Brain pericyte (primary cell): ENCODE results near the gene PTPN11.
"Not testable (repeated sequence)": the region's sequence is repeated elsewhere in the genome, so short reads cannot be mapped to it uniquely, and the experiment has no call there.

Source experiments
- DNase-seq: peaks from one replicate; pipeline ENCODE4 v3.0.0-alpha.2; 2012; ENCODE audit warnings: low read depth, low spot score

Gene PTPN11

DNA sequence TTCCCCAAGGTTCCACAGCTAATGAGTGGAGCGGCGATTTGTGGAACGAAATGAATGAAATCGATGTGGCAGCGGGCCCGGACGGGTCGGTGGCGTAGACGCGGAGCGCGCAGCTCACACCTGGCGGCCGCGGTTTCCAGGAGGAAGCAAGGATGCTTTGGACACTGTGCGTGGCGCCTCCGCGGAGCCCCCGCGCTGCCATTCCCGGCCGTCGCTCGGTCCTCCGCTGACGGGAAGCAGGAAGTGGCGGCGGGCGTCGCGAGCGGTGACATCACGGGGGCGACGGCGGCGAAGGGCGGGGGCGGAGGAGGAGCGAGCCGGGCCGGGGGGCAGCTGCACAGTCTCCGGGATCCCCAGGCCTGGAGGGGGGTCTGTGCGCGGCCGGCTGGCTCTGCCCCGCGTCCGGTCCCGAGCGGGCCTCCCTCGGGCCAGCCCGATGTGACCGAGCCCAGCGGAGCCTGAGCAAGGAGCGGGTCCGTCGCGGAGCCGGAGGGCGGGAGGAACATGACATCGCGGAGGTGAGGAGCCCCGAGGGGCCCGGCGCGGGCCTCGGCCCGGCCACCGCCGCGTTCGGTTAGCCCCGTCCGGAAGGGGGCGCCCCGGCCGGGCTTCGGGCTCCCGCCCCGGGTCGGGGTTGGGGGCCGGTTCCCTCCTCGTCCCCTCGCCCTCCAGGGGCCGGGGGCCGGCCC lies at the start of gene PTPN11:
Gene PTPN11 (plus strand): TSS at position 340 of the 689 bp plus-strand sequence. CDS start 165 bp downstream, at position 505.
- DNase-seq, result no peak

DNA sequence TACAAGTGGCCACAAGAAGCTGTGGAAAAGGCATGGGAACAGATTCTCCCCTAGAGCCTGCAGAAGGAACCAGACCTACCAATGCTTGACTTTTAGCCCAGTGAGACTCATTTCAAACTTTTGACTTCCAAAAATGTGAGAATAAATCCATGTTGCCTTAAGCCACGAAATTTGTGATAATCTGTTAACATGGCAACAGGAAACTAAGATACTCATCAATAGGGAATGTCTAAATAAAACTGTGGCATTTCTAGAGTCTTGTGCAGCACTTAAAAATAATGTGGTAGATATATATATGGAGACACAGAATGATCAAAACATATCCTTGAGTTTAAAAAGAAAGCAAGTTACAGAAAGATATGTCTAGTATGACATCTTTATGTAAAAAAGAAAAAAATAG lies 48.5 kb upstream of the PTPN11 start:
- no peak for DNase-seq

DNA sequence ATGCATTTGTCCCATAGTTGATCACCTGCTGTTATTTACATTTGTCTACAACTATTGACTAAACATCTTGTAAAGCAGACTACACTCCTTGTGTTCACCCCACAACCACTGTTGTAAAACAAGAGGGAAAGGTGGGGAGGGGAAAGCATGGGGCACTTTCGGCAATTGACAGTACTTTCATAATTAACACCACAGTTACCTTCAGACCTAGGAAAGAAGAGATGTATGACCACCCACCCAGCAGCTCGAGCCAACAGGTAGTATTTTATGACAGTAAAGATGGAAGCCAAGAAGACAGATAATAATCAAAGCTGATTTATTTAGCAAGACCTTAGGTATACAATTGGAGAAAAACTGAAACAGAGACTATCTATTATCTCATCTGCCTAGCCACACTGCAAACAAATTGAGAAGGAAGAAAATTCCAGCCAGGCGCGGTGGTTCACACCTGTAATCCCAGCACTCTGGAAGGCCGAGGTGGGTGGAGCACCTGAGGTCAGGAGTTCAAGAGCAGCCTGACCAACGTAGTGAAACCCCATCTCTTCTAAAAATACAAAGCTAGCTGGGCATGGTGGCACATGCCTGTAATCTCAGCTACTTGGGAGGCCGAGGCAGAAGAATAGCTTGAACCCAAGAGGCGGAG lies 47.8 kb upstream of the PTPN11 start:
- DNase-seq, result no peak

DNA sequence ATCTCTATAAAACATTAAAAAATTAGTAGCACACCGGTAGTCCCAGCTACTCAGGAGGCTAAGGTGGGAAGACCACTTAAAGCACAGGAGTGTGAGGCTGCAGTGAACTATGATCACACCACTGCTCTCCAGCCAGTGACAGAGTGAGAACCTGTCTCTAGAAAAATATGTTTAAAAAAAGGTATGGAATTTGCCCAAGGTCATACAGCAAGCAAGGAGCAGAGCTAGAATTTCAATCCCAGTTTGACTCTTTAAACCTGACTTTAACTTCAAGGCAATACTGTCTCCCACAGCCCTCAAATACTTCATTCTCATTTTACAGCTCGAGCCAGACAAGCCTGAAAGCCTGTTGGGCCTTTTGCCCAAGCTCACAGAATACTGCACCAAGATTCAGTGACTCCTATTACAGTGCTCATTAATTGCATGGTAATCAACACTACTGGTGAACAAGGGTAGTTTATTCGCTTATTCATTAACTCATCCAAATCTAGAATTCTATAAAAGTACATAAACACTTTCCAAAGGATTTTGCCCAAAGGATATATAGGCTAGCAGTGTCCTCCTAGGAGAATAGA lies 44.5 kb upstream of the PTPN11 start:
- no peak for DNase-seq

DNA sequence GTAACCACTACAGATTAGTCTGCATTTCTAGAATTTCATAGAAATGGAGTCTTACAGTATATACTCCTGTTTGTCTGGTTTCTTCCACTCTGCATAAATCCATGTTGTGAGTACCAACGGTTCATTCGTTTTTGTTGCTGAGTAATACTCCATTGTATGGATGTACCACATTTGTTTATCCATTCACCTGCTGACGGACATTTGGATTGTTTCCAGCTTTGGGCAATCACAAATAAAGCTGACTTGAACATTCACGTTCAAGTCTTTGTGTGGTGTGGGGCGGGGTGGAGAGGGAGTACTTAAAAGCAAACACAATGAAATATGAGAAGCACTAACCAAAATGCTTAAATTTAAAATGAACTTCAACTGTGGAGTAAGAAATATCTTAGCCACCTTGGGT lies 43.6 kb upstream of the PTPN11 start:
- no peak for DNase-seq

DNA sequence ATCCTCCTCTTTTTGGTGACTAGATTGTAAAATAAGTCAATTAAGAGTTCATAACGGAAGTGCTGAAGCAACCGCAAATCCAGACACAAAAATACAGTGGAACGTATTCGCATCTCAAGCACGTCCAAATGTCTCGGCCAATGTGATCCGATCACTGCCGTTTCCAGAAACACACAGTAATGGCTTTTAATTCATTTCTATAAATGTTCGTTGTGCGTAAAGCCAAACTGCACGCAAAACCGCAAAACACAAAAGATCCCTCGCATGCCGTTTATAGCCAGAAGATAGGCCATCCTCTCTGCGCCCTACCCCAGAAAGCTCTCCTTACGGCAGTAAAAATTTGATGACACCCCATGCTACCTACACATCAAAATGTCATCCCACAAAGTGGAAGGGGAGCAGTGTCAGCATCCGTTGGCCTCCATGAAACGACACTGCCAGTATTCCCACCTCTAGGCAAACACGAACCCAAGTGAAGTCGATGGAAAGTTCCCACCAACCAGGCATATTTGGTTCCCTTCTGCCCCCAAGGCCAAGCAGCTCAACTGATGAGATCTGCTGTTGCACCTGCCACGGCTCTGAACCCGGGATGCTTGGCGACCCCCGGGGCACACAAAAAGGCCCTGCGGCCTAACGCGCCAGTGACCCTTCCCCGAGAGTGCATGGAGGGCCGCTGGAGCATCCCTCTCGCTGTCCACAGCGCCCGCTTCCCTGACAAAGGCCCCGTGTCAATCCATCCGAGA lies 37.9 kb upstream of the PTPN11 start:
- DNase-seq, result no peak

DNA sequence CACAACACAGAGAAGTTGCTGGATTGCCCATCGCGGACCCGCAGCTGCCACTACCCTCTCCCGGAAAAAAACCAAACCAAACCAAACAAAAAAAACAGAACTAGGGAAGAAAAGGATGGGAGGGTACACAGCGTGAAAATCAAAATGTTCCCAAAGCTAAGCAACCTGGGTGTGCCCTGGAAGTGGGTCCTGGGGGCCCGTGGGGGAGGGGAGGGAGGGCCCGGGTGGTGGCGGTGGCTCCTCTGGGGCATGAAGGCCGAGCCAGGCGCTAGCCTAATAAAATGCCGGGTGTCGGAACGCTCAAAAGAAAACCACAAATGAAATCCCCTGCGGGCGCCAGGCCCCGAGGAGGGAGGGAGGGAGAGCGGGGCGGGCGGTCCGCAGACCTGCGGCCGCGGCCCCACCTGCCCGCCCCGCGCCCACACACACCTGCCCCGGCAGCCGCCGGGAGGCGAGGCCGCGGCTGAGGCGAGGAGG lies 37.3 kb upstream of the PTPN11 start:
- no peak for DNase-seq

DNA sequence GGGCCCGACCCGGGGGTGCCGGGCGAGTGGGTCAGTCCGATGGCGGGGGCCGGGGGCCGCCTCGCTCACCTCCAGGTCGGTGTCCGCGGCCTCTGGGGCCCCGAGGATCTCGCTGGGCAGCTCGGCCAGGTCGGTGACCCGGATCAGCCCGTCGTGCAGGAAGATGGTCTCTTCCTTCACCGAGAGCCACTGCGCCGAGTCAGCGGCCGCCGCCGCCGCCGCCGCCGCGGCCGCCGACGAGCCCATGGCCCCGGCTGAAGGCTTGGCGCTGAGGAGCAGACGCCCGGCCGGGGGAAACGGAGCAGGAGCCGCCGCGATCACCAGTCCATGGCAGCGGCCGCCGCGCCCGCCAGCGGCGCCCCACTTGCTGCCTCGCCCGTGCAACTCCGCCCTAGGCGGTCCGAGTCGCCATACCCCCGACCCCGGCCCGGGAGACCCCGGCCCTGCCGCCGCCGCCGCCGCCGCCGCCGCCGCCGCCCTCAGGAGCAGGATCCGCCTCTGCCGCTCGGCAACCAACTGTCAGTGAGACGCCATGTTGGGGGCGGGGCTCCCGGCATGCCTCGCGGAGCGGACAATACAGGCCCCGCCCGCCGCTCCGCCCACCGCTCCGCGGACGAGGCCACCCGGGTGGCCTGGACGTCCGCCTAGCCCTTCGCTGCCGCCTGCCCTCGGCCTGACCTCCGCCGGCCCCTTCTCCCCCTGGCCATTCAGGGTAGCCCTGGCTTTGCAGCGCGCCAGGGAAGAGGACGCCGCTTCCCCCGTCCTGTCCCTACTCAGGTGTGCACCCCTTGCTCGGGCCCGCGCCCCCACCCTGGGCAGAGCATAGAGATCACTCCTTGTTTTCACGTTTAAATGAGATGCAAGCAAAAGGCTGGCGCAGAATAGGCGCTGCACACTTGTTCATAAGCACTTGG lies 36.6 kb upstream of the PTPN11 start, which contains the start of gene HECTD4:
Gene HECTD4 (minus strand): TSS at position 549 of the 914 bp plus-strand sequence. CDS start 303 bp downstream, at position 246.
- DNase-seq, result peak; percentile 30

DNA sequence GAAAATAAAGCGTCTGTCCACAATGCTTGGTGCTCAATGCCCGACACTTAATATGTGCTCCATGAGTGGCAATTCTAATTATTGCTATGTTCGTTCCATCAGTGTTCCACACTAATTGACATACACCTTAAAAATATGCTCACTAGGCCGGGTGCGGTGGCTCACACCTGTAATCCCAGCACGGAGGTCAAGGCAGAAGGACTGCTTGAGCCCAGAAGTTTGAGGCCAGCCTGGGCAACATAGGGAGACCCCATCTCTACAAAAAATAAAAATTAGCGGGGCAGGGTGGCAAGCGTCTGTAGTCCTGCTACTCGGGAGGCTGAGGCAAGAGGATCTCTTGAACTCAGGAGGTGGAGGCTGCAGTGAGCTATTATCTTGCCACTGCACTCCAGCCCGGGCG lies 35.9 kb upstream of the PTPN11 start:
- no peak for DNase-seq

DNA sequence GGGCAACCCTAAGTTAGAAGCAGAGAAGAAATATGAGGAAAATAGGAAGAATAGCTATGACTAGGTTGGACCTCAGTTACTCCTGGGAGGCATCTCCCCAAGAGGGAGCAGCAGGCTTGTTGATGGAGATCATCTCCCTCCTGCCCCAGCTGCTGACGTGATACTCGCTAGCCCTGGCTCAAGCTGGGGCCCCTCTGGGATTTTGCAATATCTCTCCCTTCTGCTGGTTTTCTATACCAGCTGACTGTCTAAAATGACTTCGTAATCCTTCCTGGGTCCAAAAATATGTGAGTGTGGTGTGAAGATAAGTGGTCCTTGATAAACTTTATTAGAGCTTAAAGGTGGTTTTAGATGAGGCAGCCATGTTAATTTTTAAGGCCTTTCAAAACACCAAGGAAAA lies 32.0 kb upstream of the PTPN11 start:
- no peak for DNase-seq

DNA sequence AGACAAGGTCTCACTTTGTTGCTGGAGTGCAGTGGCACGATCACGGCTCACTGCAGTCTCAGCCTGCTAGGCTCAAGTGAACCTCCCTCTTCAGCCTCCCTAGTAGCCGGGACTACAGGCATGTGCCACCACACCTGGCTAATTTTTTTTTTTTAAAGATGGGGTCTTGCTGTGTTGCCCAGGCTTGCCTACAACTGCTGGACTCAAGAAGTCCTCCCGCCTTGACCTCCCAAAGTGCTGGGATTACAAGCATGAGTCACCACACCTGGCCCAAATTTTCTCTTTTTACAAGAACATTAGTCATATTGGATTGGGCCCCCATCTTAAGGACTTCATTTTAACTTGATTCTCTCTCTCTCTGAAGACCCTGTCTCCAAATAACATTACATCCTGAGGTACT lies 29.5 kb upstream of the PTPN11 start:
- no peak for DNase-seq

DNA sequence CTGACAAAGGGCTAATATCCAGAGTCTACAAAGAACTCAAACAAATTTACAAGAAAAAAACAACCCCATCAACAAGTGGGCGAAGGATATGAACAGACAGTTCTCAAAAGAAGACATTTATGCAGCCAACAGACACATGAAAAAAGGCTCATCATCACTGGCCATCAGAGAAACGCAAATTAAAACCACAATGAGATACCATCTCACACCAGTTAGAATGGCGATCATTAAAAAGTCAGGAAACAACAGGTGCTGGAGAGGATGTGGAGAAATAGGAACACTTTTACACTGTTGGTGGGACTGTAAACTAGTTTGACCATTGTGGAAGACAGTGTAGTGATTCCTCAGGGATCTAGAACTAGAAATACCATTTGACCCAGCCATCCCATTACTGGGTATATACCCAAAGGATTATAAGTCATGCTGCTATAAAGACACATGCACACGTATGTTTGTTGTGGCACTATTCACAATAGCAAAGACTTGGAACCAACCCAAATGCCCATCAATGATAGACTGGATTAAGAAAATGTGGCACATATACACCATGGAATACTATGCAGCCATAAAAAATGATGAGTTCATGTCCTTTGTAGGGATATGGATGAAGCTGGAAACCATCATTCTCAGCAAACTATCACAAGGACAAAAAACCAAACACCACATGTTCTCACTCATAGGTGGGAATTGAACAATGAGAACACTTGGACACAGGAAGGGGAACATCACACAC lies 28.7 kb upstream of the PTPN11 start:
- DNase-seq, result not testable (repeated sequence)

DNA sequence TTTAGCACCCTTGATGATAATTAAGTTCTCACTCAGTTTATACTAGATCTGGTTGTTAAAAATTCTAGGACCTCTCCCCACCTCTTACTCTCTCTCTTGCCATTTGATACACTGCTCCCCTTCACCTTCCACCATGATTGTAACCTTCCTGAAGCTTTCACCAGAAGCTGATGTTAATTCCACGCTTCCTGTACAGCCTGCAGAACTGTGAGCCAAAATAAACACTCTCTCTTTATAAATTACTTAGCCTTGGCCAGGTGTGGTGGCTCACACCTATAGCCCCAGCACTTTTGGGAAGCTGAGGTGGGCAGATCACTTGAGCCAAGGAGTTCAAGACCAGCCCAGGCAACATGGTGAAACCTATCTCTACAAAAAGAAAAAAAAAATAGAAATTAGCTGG lies 25.4 kb upstream of the PTPN11 start:
- DNase-seq, result no peak

DNA sequence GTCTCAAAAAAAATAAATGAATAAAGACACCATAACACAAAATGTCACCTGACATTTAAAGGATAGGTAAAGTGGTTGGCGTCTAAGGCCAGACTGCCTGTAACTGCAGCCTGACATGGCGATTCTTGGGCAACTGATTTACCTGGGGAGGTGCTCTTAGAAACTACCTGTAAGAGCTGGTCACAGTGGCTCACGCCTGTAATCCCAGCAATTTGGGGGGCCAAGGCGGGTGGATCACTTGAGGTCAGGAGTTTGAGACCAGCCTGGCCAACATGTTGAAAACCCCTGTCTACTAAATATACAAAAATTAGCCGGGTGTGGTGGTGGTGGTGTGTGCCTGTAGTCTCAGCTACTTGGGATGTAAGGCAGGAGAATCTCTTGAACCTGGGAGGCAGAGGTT lies 17.7 kb upstream of the PTPN11 start:
- DNase-seq, result no peak

DNA sequence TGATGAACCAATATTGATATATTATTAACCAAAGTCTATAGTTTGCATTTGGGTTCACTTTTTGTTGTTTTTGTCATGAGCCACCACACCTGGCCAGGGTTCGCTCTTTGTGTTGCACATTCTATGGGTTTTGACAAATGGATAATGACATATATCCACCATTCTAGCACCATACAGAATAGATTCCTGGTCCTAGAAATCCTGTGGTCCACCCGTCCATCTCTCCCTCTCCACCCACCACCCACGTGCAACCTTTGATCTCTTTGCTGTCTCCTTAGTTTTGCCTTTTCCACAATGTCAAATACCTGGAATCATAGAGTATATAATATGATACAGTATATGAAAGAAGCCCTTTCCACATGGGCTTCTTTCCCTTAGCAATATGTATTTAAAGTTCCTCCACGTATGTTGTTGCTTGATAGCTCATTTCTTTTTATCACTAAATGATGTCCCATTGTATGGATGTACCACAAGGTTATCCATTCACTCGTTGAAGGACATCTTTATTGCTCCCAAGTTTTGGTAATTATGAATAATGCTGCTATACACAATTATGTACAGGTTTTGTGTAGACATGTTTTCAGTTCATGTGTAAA lies 16.7 kb upstream of the PTPN11 start:
- no peak for DNase-seq

DNA sequence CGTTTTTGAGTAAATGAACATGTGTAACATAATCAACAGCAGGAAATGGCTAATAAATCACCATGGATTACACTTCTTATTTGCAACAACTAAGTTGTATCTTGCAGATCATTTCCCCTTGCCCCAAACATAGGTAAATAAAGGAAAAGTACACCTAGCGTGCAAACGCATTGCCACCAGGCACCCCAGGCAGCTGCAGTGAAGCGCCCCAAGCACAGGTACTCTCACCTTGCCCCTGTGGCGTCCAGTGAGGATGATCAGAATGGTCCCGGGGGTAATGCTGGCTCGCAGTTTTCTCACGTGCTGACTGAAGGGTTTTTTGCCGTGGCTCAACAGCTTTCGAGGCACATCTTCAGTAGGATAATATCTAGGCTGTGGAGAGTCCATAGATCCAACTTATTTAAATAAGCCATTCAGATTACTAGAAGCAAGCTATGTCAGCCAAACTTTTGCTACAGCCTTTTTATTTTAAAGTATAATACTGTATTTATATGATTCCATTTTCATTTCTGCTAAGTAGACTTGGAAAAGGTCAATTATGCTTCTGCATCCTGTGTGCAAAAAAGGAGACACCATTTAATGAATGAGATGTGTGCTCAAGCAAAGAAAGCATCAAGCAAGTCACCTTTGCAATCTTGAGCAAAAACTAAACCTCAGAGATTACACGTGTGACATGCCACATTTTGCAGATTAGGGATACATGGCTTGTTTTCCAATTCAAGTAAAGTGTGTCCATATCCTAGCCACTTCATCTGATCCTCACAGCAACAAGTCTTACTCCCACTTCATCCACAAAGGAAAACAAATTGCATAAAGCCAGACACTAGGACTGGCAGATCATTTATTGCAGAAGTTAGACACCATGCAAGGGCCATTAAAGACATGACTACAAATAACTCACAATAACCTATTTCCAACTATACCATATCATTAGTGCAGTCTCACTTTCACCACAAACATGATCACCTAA lies 11.9 kb upstream of the PTPN11 start:
- no peak for DNase-seq

DNA sequence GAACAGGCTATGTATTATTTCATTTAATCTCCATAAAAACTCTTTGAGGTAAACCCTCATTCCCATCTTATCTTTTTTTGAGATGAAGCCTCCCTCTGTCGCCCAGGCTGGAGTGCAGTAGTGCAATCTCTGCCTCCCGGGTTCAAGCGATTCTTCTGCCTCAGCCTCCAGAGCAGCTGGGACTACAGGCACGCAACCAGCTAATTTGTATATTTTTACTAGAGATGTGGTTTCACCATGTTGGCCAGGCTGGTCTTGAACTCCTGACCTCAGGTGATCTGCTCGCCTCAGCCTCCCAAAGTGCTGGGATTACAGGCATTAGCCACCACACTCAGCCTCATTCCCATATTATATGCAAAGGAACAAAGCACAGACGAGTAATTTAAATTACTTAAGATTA lies 11.1 kb upstream of the PTPN11 start:
- not testable (repeated sequence) for DNase-seq

DNA sequence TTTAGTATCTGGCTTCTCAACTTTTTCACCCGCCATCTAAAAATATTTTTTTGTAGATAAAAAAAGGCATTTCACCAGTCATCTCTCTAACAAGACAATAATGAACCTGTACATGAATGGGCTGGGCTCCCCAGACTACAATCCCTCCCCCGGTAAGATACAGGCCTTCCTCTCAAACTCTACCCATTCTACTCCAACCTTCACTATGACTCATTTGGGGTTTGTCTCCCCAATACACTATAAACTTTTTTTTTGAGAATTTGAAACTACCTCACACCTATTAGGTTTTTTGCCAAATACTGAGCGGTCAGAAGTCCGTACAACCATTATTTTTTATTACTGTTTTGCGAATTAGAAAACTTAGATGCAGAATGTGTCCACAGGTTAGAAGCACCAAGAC lies 10.1 kb upstream of the PTPN11 start:
- no peak for DNase-seq
